HepG2 (cell line): ENCODE results near the gene ENSA.

Source experiments
- CTCF ChIP-seq: sonication (generic); formaldehyde crosslinking; IDR thresholded peaks from 2 replicates; pipeline ENCODE4 v1.5.0; 2020; ENCODE audit warnings: mild to moderate bottlenecking, missing genetic modification reagents, moderate library complexity
- HNRNPK ChIP-seq: fragments of 200-400 bp; formaldehyde crosslinking; IDR thresholded peaks from 2 replicates; pipeline ENCODE4 v1.6.1; 2018; ENCODE audit warnings: low read length, low read depth, moderate library complexity, mild to moderate bottlenecking; ENCODE audit not compliant: poor library complexity, severe bottlenecking
- ONECUT2 ChIP-seq: sonication (generic); formaldehyde crosslinking; IDR thresholded peaks from 2 replicates; pipeline ENCODE4 v1.4.0; 2020; ENCODE audit warnings: missing genetic modification reagents
- ZBTB3 ChIP-seq: sonication (generic); formaldehyde crosslinking; IDR thresholded peaks from 2 replicates; pipeline ENCODE4 v1.4.0; 2020; ENCODE audit warnings: low read depth, mild to moderate bottlenecking, moderate library complexity, missing genetic modification reagents, borderline replicate concordance

- no peak for TF ChIP-seq CTCF
- TF ChIP-seq ZBTB3, result no peak
- no peak for TF ChIP-seq HNRNPK
- no peak for TF ChIP-seq ONECUT2 (CRISPR knock-in tag)
Observed at GRCh38 chr1:150661156-150661555, 31.7 kb upstream of the ENSA start.
